SK-N-MC (cell line): ENCODE data around the gene POR.

ENCODE experiments used
- EZH2 ChIP-seq: fragments of 200-600 bp; sonication (generic); IDR thresholded peaks from one replicate; pipeline ENCODE4 v1.6.1; 2017; ENCODE audit warnings: antibody characterized with exemption
- FOXP2 ChIP-seq: optimal IDR thresholded peaks from 2 replicates; pipeline ENCODE3; 2011; ENCODE audit warnings: mild to moderate bottlenecking, moderate library complexity; ENCODE audit not compliant: insufficient read depth; ENCODE audit errors: extremely low read length, control extremely low read depth
- POLR2AphosphoS5 ChIP-seq: IDR thresholded peaks from 2 replicates; pipeline ENCODE4 v1.6.1; 2012; ENCODE audit warnings: mild to moderate bottlenecking, low read depth, low read length, borderline replicate concordance

- no peak for TF ChIP-seq EZH2
- TF ChIP-seq POLR2AphosphoS5 = no peak
- TF ChIP-seq FOXP2 = no peak
These were observed 23.0 kb upstream of the POR start for GRCh38 chr7:75891815-75892411.
